Measurements from ENCODE around the gene WDFY4.

The WDFY4 gene

GRCh38 chr10:48685731-48686130 lies 1.1 kb downstream of the WDFY4 start:
- Histone ChIP-seq H3K4me2 (no peak overlapping the region), H2AFZ (ENCODE audit: low read depth) (no peak overlapping the region)

GRCh38 chr10:48690791-48691660 lies 6.4 kb downstream of the WDFY4 start:
- H3K27me3 ChIP-seq (ENCODE audit: insufficient read depth, low read depth): no peaks in the 10 kb centered on the region
- H3K9ac ChIP-seq: no peak overlapping the region
- H4K20me1 ChIP-seq (ENCODE audit: insufficient read depth): no peaks in the 10 kb centered on the region
- no peaks in the 10 kb centered on the region for H3K36me3 ChIP-seq (ENCODE audit: insufficient read depth)
- no peaks in the 10 kb centered on the region for H3K79me2 ChIP-seq (ENCODE audit: insufficient read depth, low read depth)
- H3K4me1 ChIP-seq (ENCODE audit: low read depth, poor library complexity, severe bottlenecking): no peaks in the 10 kb centered on the region
- H3K4me2 ChIP-seq: no peak overlapping the region
- no peak overlapping the region for H3K27ac ChIP-seq
- no peak overlapping the region for H2AFZ ChIP-seq (ENCODE audit: low read depth)
- TF ChIP-seq CTCF (conservative IDR thresholded peaks at IDR 0.05; ENCODE audit: low read depth, low read length): no peak
- H3K4me3 ChIP-seq (IDR thresholded peaks at IDR 0.05; ENCODE audit: insufficient read depth, low read depth, low read length): no peak overlapping the region

More at GRCh38 chr10:48685731-48686130, 1.1 kb downstream of the WDFY4 start:
- Histone ChIP-seq H3K9ac (no peak overlapping the region), H4K20me1 (ENCODE audit: insufficient read depth) (no peaks in the 10 kb centered on the region), H3K79me2 (ENCODE audit: insufficient read depth, low read depth) (no peaks in the 10 kb centered on the region), H3K27ac (no peak overlapping the region), H3K4me1 (ENCODE audit: low read depth, poor library complexity, severe bottlenecking) (no peaks in the 10 kb centered on the region), H3K36me3 (ENCODE audit: insufficient read depth) (no peaks in the 10 kb centered on the region), H3K27me3 (ENCODE audit: insufficient read depth, low read depth) (no peaks in the 10 kb centered on the region), H3K4me3 (IDR thresholded peaks at IDR 0.05; ENCODE audit: insufficient read depth, low read depth, low read length) (no peak overlapping the region)
- TF ChIP-seq CTCF (conservative IDR thresholded peaks at IDR 0.05; ENCODE audit: low read depth, low read length): no peak

- no peak overlapping the region for H3K4me3 ChIP-seq (IDR thresholded peaks at IDR 0.05; ENCODE audit: insufficient read depth, low read depth, low read length)
- H3K27ac ChIP-seq: no peak overlapping the region
- no peak overlapping the region for H3K4me2 ChIP-seq
- H3K4me1 ChIP-seq (ENCODE audit: low read depth, poor library complexity, severe bottlenecking): no peaks in the 10 kb centered on the region
- H3K36me3 ChIP-seq (ENCODE audit: insufficient read depth): no peaks in the 10 kb centered on the region
- no peaks in the 10 kb centered on the region for H4K20me1 ChIP-seq (ENCODE audit: insufficient read depth)
- no peak overlapping the region for H2AFZ ChIP-seq (ENCODE audit: low read depth)
- H3K9ac ChIP-seq: no peak overlapping the region
- H3K79me2 ChIP-seq (ENCODE audit: insufficient read depth, low read depth): no peaks in the 10 kb centered on the region
- no peaks in the 10 kb centered on the region for H3K27me3 ChIP-seq (ENCODE audit: insufficient read depth, low read depth)
- no peak for TF ChIP-seq CTCF (conservative IDR thresholded peaks at IDR 0.05; ENCODE audit: low read depth, low read length)
Observed at GRCh38 chr10:48691812-48692528, 7.3 kb downstream of the WDFY4 start.

GRCh38 chr10:48692748-48693147 lies 8.1 kb downstream of the WDFY4 start:
- Histone ChIP-seq H3K79me2 (ENCODE audit: insufficient read depth, low read depth) (no peaks in the 10 kb centered on the region), H3K9ac (no peak overlapping the region), H3K36me3 (ENCODE audit: insufficient read depth) (no peaks in the 10 kb centered on the region), H3K27ac (no peak overlapping the region), H3K27me3 (ENCODE audit: insufficient read depth, low read depth) (no peaks in the 10 kb centered on the region), H4K20me1 (ENCODE audit: insufficient read depth) (no peaks in the 10 kb centered on the region), H3K4me2 (no peak overlapping the region), H3K4me3 (IDR thresholded peaks at IDR 0.05; ENCODE audit: insufficient read depth, low read depth, low read length) (no peak overlapping the region), H3K4me1 (ENCODE audit: low read depth, poor library complexity, severe bottlenecking) (no peaks in the 10 kb centered on the region), H2AFZ (ENCODE audit: low read depth) (no peak overlapping the region)
- no peak for TF ChIP-seq CTCF (conservative IDR thresholded peaks at IDR 0.05; ENCODE audit: low read depth, low read length)

All from KMS-11 (cell line).